HepG2 (cell line): Measurements from ENCODE around the gene ACTN4. TPM values are rescaled to one million over a fixed set of nuclear protein-coding genes. Genes with fewer than 3 reads are reported as not detected.

ENCODE experiments used
- ATAC-seq: fragments of 200-7000 bp; cut with Tn5 transposase; 3 replicates; pipeline ENCODE4 v1.9.1; 2020; ENCODE audit warnings: mild to moderate bottlenecking, moderate library complexity
- BruUV-seq: library from RNA; stranded (reverse); fragments of 400-500 nt; replicated peaks from 2 replicates; lab custom pipeline; 2021; lab: Mats Ljungman, UMichigan
- CTCF ChIA-PET: fragments of 300-600 bp; formaldehyde crosslinking; extraction: SDS; loops from one replicate; lab custom pipeline; 2021; ENCODE audit warnings: low total read pairs, inconsistent platforms, low intra/inter-chr PET ratio; lab: Yijun Ruan, JAX
- POLR2A ChIA-PET: fragments of 350-600 bp; sonication (Branson Sonifier 250); formaldehyde crosslinking; loops from one replicate; lab custom pipeline; 2020; ENCODE audit warnings: antibody characterized with exemption, inconsistent platforms; lab: Yijun Ruan, JAX
- DNase-seq: peaks from one replicate; pipeline ENCODE4 v3.0.0-alpha.2; 2015; ENCODE audit warnings: low spot score
- FAIRE-seq: peaks from 3 replicates; lab custom pipeline; 2011; peaks lifted over from hg19 to GRCh38; lab: Jason Lieb, UNC
- H2AFZ ChIP-seq: one replicate; pipeline ENCODE4 v1.6.1; 2011; ENCODE audit warnings: low read length, inconsistent platforms
- H3K27ac ChIP-seq: fragments of 300-600 bp; 3 replicates; pipeline ENCODE4 v1.8.0; 2011; ENCODE audit warnings: mixed run types, mild to moderate bottlenecking, mixed read lengths, low read length, inconsistent platforms; ENCODE audit not compliant: insufficient read depth; ENCODE audit errors: extremely low read length
- H3K27me3 ChIP-seq, 2 experiments: fragments of 200-600 bp in 1 of 2; 2 replicates in 1 of 2; 3 replicates in 1 of 2; pipeline versions ENCODE4 v1.6.0 to v1.8.0; 2011; ENCODE audit warnings: low read length in 2 of 2, mild to moderate bottlenecking in 2 of 2, moderate library complexity in 2 of 2, inconsistent platforms in 1 of 2; ENCODE audit not compliant: insufficient read depth in 2 of 2, control insufficient read depth in 1 of 2
- H3K36me3 ChIP-seq, 2 experiments: fragments of 200-600 bp in 1 of 2; replicated peaks in 1 of 2; 2 replicates in 1 of 2; 3 replicates in 1 of 2; pipeline versions ENCODE4 v1.5.1 to v1.8.0; 2011; ENCODE audit warnings: low read length in 2 of 2, inconsistent platforms in 1 of 2; ENCODE audit not compliant: insufficient read depth in 2 of 2, control insufficient read depth in 1 of 2
- H3K4me1 ChIP-seq: 2 replicates; pipeline ENCODE4 v1.5.1; 2012; ENCODE audit warnings: low read length, inconsistent platforms; ENCODE audit not compliant: insufficient read depth
- H3K4me2 ChIP-seq: 2 replicates; pipeline ENCODE4 v1.6.0; 2011; ENCODE audit warnings: low read depth, low read length, inconsistent platforms
- H3K4me3 ChIP-seq, 3 experiments: fragments of 200-600 bp in 1 of 3; sonication (generic), shearing (Covaris generic) in 1 of 3; replicated peaks in 1 of 3; 2 replicates each; pipeline ENCODE4 v1.5.1; 2011 to 2016; ENCODE audit warnings: low read length in 3 of 3, inconsistent platforms in 2 of 3, low read depth in 2 of 3, mild to moderate bottlenecking in 2 of 3, control low read depth in 1 of 3, mixed read lengths in 1 of 3; ENCODE audit not compliant: insufficient read depth in 1 of 3
- H3K79me2 ChIP-seq: one replicate; pipeline ENCODE4 v1.6.1; 2011; ENCODE audit warnings: low read length, inconsistent platforms; ENCODE audit not compliant: insufficient read depth
- H3K9ac ChIP-seq: 2 replicates; pipeline ENCODE4 v1.6.0; 2011; ENCODE audit warnings: mild to moderate bottlenecking, low read depth, low read length, inconsistent platforms; ENCODE audit not compliant: insufficient read depth
- H3K9me3 ChIP-seq: 2 replicates; pipeline ENCODE4 v1.5.1; 2012; ENCODE audit warnings: mild to moderate bottlenecking, low read length
- H4K20me1 ChIP-seq: 2 replicates; pipeline ENCODE4 v1.6.0; 2011; ENCODE audit warnings: inconsistent platforms, mild to moderate bottlenecking, low read length, moderate library complexity; ENCODE audit not compliant: insufficient read depth
- ARNT2 ChIP-seq: sonication (generic); formaldehyde crosslinking; IDR thresholded peaks from 2 replicates; pipeline ENCODE4 v1.8.0; 2022; ENCODE audit warnings: mild to moderate bottlenecking, low read depth, missing genetic modification reagents, moderate library complexity
- DMAP1 ChIP-seq: IDR thresholded peaks from 2 replicates; pipeline ENCODE4 v1.6.1; 2016
- ESRRA ChIP-seq: sonication (generic); formaldehyde crosslinking; IDR thresholded peaks from 2 replicates; pipeline ENCODE4 v1.5.1; 2020; ENCODE audit warnings: mild to moderate bottlenecking, low read depth, missing genetic modification reagents
- HNF4G ChIP-seq, 2 experiments: sonication (generic) in 1 of 2; formaldehyde crosslinking in 1 of 2; IDR thresholded peaks; 2 replicates each; pipeline versions ENCODE4 v1.4.0 to v1.6.1; 2011 to 2020; ENCODE audit warnings: borderline replicate concordance in 2 of 2, low read depth in 2 of 2, mild to moderate bottlenecking in 2 of 2, low read length in 1 of 2, missing genetic modification reagents in 1 of 2, moderate library complexity in 1 of 2
- MED1 ChIP-seq: sonication (generic); formaldehyde crosslinking; IDR thresholded peaks from 2 replicates; pipeline ENCODE4 v1.4.0; 2020; ENCODE audit warnings: missing genetic modification reagents
- MZF1 ChIP-seq: sonication (generic); formaldehyde crosslinking; IDR thresholded peaks from 2 replicates; pipeline ENCODE4 v1.8.1; 2023; ENCODE audit warnings: mild to moderate bottlenecking, missing genetic modification reagents, borderline replicate concordance
- NR3C1 ChIP-seq: sonication (generic); formaldehyde crosslinking; IDR thresholded peaks from 2 replicates; pipeline ENCODE4 v1.4.0; 2020; ENCODE audit warnings: missing genetic modification reagents
- RBM22 ChIP-seq: fragments of 200-400 bp; formaldehyde crosslinking; optimal IDR thresholded peaks from 2 replicates; pipeline ENCODE3; 2017; ENCODE audit warnings: mild to moderate bottlenecking, low read length, moderate library complexity
- SKI ChIP-seq: fragments of 450-650 bp; IDR thresholded peaks from one replicate; pipeline ENCODE4 v1.6.1; 2018; ENCODE audit warnings: mild to moderate bottlenecking; ENCODE audit not compliant: partially characterized antibody
- SMAD3 ChIP-seq: sonication (generic); formaldehyde crosslinking; IDR thresholded peaks from 2 replicates; pipeline ENCODE4 v1.4.0; 2020; ENCODE audit warnings: missing genetic modification reagents
- THAP11 ChIP-seq: IDR thresholded peaks from 2 replicates; pipeline ENCODE4 v1.6.1; 2016; ENCODE audit warnings: missing biosample characterization, missing genetic modification reagents
- ZNF30 ChIP-seq: sonication (generic); formaldehyde crosslinking; IDR thresholded peaks from 2 replicates; pipeline ENCODE4 v1.5.0; 2020; ENCODE audit warnings: mild to moderate bottlenecking, missing genetic modification reagents
- WGBS: methylation state at CpG from one replicate; pipeline ENCODE4 v1.1.6; 2017; ENCODE audit warnings: low lambda C conversion rate; 5-methylcytosine and 5-hydroxymethylcytosine counted together
- in situ Hi-C: cut with HindIII; loops from 2 replicates; pipeline ENCODE4 v1.10.0; 2017; ENCODE audit warnings: low pct_unique_long_range_greater_than_20kb; ENCODE audit not compliant: extremely low pct_ligation_motif_present
- intact Hi-C: fragments of 100-400 bp; cut with micrococcal nuclease; formaldehyde crosslinking; loops from one replicate; pipeline ENCODE4 v1.10.0; 2022; ENCODE audit not compliant: unreplicated experiment
- polyA plus RNA-seq, 8 experiments: library from polyadenylated mRNA; depleted of rRNA in 3 of 8; stranded (reverse) in 7 of 8; unstranded in 1 of 8; fragments of >200 nt; fragmentation: Illumina TruSeq in 4 of 8; extraction: Trizol in 4 of 8; gene quantifications; 2 replicates each; pipeline versions ENCODE4 v1.2.1 to v1.2.3, GENCODE V29; 2011 to 2016; ENCODE audit warnings: low read depth in 4 of 8, missing spikeins in 1 of 8, mixed read lengths in 1 of 8; ENCODE audit not compliant: insufficient read depth in 1 of 8
- total RNA-seq, 5 experiments: library from RNA; depleted of rRNA; stranded (reverse); fragments of >200 nt; fragmentation: Illumina TruSeq; extraction: Trizol; gene quantifications; 2 replicates each; pipeline ENCODE4 v1.2.3, GENCODE V29; 2016; ENCODE audit warnings: low read depth in 1 of 5

Gene ACTN4
- total and polyA plus RNA-seq, 2 of the 13 experiments (the other 11 are each of a cell fraction or from before 2014, with no cell fraction given), result 171 to 192 TPM

- TF ChIP-seq SMAD3 (0 out of 2 replicates have a peak, but pooled peaks have one; percentile 49), THAP11 (peak; percentile 38; the same call in 1 of the 2 replicates), HNF4G (IDR thresholded peaks at IDR 0.05; ENCODE audit: borderline replicate concordance, low read depth, low read length) (no peak), HNF4G (CRISPR knock-in tag; IDR thresholded peaks at IDR 0.05; ENCODE audit: borderline replicate concordance, low read depth) (no peak), ESRRA (CRISPR knock-in tag) (no peak), DMAP1 (no peak), ARNT2 (CRISPR knock-in tag) (no peak), ZNF30 (CRISPR knock-in tag) (no peak), SKI (peak; percentile 11), MZF1 (no peak), NR3C1 (no peak)
- TF ChIP-seq, all 625 proteins: peak for 47
These were observed 8.9 kb downstream of the ACTN4 start (continued) for GRCh38 chr19:38656171-38656981.

DNA sequence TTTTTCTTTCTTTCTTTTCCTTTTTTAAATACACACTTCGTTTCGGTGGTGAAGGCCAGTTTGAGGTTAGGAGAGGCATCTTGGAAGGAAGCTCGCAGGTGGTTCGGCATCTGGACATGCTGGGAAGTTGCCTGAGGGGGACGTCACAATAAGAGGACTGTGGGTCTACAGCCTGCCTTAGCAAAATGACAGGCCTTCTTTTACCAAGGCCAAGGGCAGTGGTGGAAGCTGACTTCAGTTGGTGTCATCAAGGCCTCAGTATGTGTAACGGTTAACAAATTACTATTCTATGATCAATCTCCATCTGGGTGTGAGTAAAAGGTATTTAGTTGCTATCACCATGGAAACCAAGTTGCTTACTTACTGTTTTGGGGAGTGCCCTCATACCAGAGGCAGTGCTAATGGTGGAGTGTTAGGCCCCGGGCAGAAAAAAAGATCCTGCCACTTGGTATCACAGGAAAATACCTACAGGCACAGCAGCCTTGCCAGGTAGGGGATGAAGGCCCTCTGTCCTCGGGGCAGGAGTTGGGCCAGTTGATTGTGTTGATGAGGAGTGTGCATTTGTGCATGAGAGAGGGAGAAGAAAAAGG lies 10.3 kb downstream of the ACTN4 start:
- CTCF ChIA-PET, result no interaction called here
- POLR2A ChIA-PET, result interaction anchor here (1.0 to 4.4 kb wide), 9 partner anchors 8 to 191 kb away, joined by 3 to 59 read pairs (median 9); partner anchors contain the start of genes ACTN4 and EIF3K
- Histone ChIP-seq H2AFZ (no peak overlapping the region), H3K9me3 (no peaks in the 10 kb centered on the region), H4K20me1 (peaks cover 78% of the 10 kb centered on the region), H3K4me2 (peak overlapping the region; percentile 65), H3K27ac (peak overlapping the region; percentile 69), H3K4me1 (peaks cover 98% of the 10 kb centered on the region), H3K27me3 (no peaks in the 10 kb centered on the region), H3K79me2 (peaks cover 95% of the 10 kb centered on the region), H3K36me3 (peaks cover 10 to 49% of the 10 kb centered on the region in 2 experiments), H3K4me3 (no peak overlapping the region), H3K9ac (peak overlapping the region; percentile 33; the same call in 1 of the 2 replicates)
- in situ Hi-C loops, result loop anchor here (5.0 kb wide), 1 partner anchor 45 kb away; no protein-coding TSS in a partner anchor
- intact Hi-C loops, result loop anchor here (2.0 to 10.0 kb wide), 3 partner anchors 17 to 275 kb away; partner anchors contain the start of genes ECH1, MRPS12 and SARS2
- 84% methylated on average over 8 of the region's 8 CpGs for WGBS
- no peak for DNase-seq
- FAIRE-seq, result no peak
- peak; percentile 84 for TF ChIP-seq RBM22
- TF ChIP-seq MED1, result no peak
- BruUV-seq, result no TSS peak
- no peak for ATAC-seq
